Measurements from ENCODE around the gene ZNF101.

DNA sequence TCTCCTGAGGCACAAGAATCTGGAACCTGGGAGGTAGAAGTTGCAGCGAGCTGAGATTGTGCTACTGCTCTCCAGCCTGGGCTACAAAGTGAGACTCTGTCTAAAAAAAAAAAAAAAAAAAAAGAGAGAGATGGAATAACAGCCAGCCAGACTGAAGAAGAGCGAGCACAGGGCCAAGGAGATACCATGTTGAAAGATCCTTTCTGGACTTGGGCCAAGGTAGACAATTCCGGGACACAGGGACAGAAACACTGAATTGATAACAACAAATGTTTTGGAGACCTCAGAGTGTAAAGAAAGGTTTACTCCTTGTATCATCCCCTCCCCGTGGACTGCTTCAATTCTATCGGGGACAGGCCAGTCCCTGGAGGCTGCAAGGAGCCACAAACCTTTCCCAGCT, 45.3 kb upstream of the ZNF101 start:
- TF ChIP-seq, protein P1, sequence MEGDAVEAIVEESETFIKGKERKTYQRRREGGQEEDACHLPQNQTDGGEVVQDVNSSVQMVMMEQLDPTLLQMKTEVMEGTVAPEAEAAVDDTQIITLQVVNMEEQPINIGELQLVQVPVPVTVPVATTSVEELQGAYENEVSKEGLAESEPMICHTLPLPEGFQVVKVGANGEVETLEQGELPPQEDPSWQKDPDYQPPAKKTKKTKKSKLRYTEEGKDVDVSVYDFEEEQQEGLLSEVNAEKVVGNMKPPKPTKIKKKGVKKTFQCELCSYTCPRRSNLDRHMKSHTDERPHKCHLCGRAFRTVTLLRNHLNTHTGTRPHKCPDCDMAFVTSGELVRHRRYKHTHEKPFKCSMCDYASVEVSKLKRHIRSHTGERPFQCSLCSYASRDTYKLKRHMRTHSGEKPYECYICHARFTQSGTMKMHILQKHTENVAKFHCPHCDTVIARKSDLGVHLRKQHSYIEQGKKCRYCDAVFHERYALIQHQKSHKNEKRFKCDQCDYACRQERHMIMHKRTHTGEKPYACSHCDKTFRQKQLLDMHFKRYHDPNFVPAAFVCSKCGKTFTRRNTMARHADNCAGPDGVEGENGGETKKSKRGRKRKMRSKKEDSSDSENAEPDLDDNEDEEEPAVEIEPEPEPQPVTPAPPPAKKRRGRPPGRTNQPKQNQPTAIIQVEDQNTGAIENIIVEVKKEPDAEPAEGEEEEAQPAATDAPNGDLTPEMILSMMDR (IDR thresholded peaks at IDR 0.05), result no peak
- TF ChIP-seq EZH2phosphoT487 (IDR thresholded peaks at IDR 0.05), result no peak

All from neural progenitor cell (in vitro differentiated cells).